Endothelial cell of umbilical vein (primary cell): Measurements from ENCODE around the gene TKT. TPM values are rescaled to one million over a fixed set of nuclear protein-coding genes. Genes with fewer than 3 reads are reported as not detected.
"Not testable (repeated sequence)": the region's sequence is repeated elsewhere in the genome, so short reads cannot be mapped to it uniquely, and the experiment has no call there.

ENCODE experiments used
- BruUV-seq: library from RNA; stranded (reverse); fragments of 400-500 nt; replicated peaks from 2 replicates; lab custom pipeline; 2021; lab: Mats Ljungman, UMichigan
- CTCF ChIA-PET: fragments of 300-600, 350-600 bp; sonication (Branson Sonifier 250); formaldehyde crosslinking; loops from one replicate; lab custom pipeline; 2021; ENCODE audit warnings: antibody characterized with exemption, inconsistent platforms; lab: Charles Lee
- POLR2A ChIA-PET: fragments of 300-600, 350-600 bp; sonication (Branson Sonifier 250); formaldehyde crosslinking; loops from one replicate; lab custom pipeline; 2021; ENCODE audit warnings: antibody characterized with exemption, inconsistent platforms; lab: Charles Lee
- DNase-seq: peaks from one replicate; pipeline ENCODE4 v3.0.0-alpha.2; 2011; ENCODE audit warnings: low read depth, low spot score
- FAIRE-seq: peaks from 2 replicates; lab custom pipeline; 2011; peaks lifted over from hg19 to GRCh38; lab: Jason Lieb, UNC
- H2AFZ ChIP-seq: 2 replicates; pipeline ENCODE4 v1.6.0; 2012; ENCODE audit warnings: low read depth, low read length, control low read depth, inconsistent platforms
- H3K27ac ChIP-seq: 2 replicates; pipeline ENCODE4 v1.5.1; 2011; ENCODE audit warnings: low read depth, mild to moderate bottlenecking, control low read depth, low read length, moderate library complexity; ENCODE audit not compliant: insufficient read depth
- H3K27me3 ChIP-seq, 2 experiments: 2 replicates each; pipeline versions ENCODE4 v1.6.0 to v1.6.1; 2011; ENCODE audit warnings: low read length in 2 of 2, mixed read lengths in 1 of 2; ENCODE audit not compliant: control insufficient read depth in 2 of 2, insufficient read depth in 2 of 2
- H3K36me3 ChIP-seq, 2 experiments: 2 replicates in 1 of 2; 3 replicates in 1 of 2; pipeline ENCODE4 v1.5.1; 2011; ENCODE audit warnings: low read length in 2 of 2, mild to moderate bottlenecking in 1 of 2, moderate library complexity in 1 of 2; ENCODE audit not compliant: control insufficient read depth in 2 of 2, insufficient read depth in 2 of 2; ENCODE audit errors: extremely low read depth in 1 of 2
- H3K4me1 ChIP-seq: 3 replicates; pipeline ENCODE4 v1.5.1; 2011; ENCODE audit warnings: mild to moderate bottlenecking, low read length; ENCODE audit not compliant: control insufficient read depth, insufficient read depth; ENCODE audit errors: extremely low read depth
- H3K4me2 ChIP-seq: 2 replicates; pipeline ENCODE4 v1.6.1; 2011; ENCODE audit warnings: low read length, control low read depth, mixed read lengths; ENCODE audit not compliant: insufficient read depth
- H3K4me3 ChIP-seq, 3 experiments: fragments of 200-600 bp in 1 of 3; sonication (generic), shearing (Covaris generic) in 1 of 3; replicated peaks in 1 of 3; 2 replicates each; pipeline ENCODE4 v1.5.1; 2011 to 2016; ENCODE audit warnings: control low read depth in 3 of 3, low read length in 3 of 3, mild to moderate bottlenecking in 2 of 3, inconsistent platforms in 1 of 3, low read depth in 1 of 3, moderate library complexity in 1 of 3; ENCODE audit not compliant: insufficient read depth in 1 of 3
- H3K79me2 ChIP-seq: 2 replicates; pipeline ENCODE4 v1.6.0; 2012; ENCODE audit warnings: low read length, inconsistent platforms; ENCODE audit not compliant: control insufficient read depth, insufficient read depth
- H3K9ac ChIP-seq: replicated peaks from 2 replicates; pipeline ENCODE3; 2011; ENCODE audit warnings: low read length, control low read depth; ENCODE audit not compliant: insufficient read depth; ENCODE audit errors: extremely low read depth
- H3K9me1 ChIP-seq: replicated peaks from 3 replicates; pipeline ENCODE4 v1.6.0; 2011; ENCODE audit warnings: mild to moderate bottlenecking, low read length; ENCODE audit not compliant: control insufficient read depth, insufficient read depth; ENCODE audit errors: extremely low read depth
- H3K9me3 ChIP-seq: replicated peaks from 2 replicates; pipeline ENCODE4 v1.5.1; 2012; ENCODE audit warnings: low read length, inconsistent platforms; ENCODE audit not compliant: control insufficient read depth, insufficient read depth
- H4K20me1 ChIP-seq: replicated peaks from 2 replicates; pipeline ENCODE3; 2011; ENCODE audit warnings: mild to moderate bottlenecking, low read length; ENCODE audit not compliant: control insufficient read depth, insufficient read depth; ENCODE audit errors: extremely low read depth
- GATA2 ChIP-seq: IDR thresholded peaks from 2 replicates; pipeline ENCODE4 v1.7.0; 2011; ENCODE audit warnings: low read depth, mild to moderate bottlenecking, moderate library complexity, mixed read lengths, low read length; ENCODE audit not compliant: insufficient read length, insufficient read depth
- JUN ChIP-seq: IDR thresholded peaks from 2 replicates; pipeline ENCODE4 v1.6.1; 2011; ENCODE audit warnings: borderline replicate concordance, low read depth; ENCODE audit not compliant: insufficient read length, insufficient read depth
- MYC ChIP-seq: IDR thresholded peaks from one replicate; pipeline ENCODE4 v1.6.1; 2011; ENCODE audit warnings: mild to moderate bottlenecking, low read depth, low read length
- POLR2AphosphoS5 ChIP-seq: IDR thresholded peaks from 2 replicates; pipeline ENCODE4 v1.6.1; 2012; ENCODE audit warnings: low read depth, mild to moderate bottlenecking, control low read depth, low read length, moderate library complexity; ENCODE audit not compliant: insufficient read depth
- dilution Hi-C: fragments of 300-500 bp; cut with MboI; formaldehyde crosslinking; loops from one replicate; pipeline ENCODE4 v1.15.0; 2019; ENCODE audit warnings: low sequenced_read_pairs; ENCODE audit not compliant: extremely low pct_ligation_motif_present
- intact Hi-C: fragments of 100-400 bp; cut with micrococcal nuclease; formaldehyde crosslinking; loops from one replicate; pipeline ENCODE4 v1.10.0; 2022
- polyA plus RNA-seq, 4 experiments: library from polyadenylated mRNA; depleted of rRNA in 3 of 4; stranded (reverse) in 3 of 4; unstranded in 1 of 4; fragments of >200 nt; gene quantifications; 2 replicates each; pipeline versions ENCODE4 v1.2.1 to v1.2.3, GENCODE V29; 2011 to 2012; ENCODE audit warnings: missing spikeins in 1 of 4
- total RNA-seq: library from RNA; stranded (reverse); gene quantifications from 2 replicates; pipeline ENCODE4 v1.2.3, GENCODE V29; 2021
- TF ChIP-seq, protein P1 (sequence below): IDR thresholded peaks from 2 replicates; pipeline ENCODE4 v1.6.1; 2011; ENCODE audit not compliant: insufficient read depth, insufficient read length

Gene TKT
- total and polyA plus RNA-seq, 2 donors (not counting 3 experiments of a cell fraction or from before 2014, with no cell fraction given): 287 to 586 TPM

DNA sequence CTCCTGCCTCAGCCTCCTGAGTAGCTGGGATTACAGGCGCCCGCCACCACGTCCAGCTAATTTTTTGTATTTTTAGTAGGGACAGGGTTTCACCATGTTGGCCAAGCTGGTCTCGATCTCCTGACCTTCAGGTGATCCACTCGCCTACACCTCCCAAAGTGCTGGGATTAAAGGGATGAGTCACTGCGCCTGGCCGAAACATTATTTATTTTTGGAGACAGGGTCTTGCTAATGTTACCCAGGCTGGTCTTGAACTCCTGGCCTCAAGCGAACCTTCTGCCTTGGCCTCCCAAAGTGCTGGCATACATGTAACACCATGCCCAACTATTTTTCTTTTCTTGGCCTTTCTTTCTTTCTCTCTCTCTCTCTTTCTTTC is 2.9 kb downstream of the TKT start:
- H3K27me3 ChIP-seq, BruUV-seq, H4K20me1 ChIP-seq, H3K9me1 ChIP-seq, dilution Hi-C loops, H2AFZ ChIP-seq, H3K36me3 ChIP-seq, DNase-seq, intact Hi-C loops, POLR2A ChIA-PET, H3K4me3 ChIP-seq, H3K9me3 ChIP-seq, H3K27ac ChIP-seq, H3K9ac ChIP-seq: not testable (repeated sequence)
- H3K4me2 ChIP-seq: peak overlapping the region; percentile 66
- peak; percentile 64 for FAIRE-seq
- CTCF ChIA-PET: interaction anchor here (1.5 kb wide), 1 partner anchor 33 kb away, joined by 4 read pairs; no protein-coding TSS in a partner anchor
- peaks cover 22% of the 10 kb centered on the region for H3K4me1 ChIP-seq
- H3K79me2 ChIP-seq: peaks cover 79% of the 10 kb centered on the region

DNA sequence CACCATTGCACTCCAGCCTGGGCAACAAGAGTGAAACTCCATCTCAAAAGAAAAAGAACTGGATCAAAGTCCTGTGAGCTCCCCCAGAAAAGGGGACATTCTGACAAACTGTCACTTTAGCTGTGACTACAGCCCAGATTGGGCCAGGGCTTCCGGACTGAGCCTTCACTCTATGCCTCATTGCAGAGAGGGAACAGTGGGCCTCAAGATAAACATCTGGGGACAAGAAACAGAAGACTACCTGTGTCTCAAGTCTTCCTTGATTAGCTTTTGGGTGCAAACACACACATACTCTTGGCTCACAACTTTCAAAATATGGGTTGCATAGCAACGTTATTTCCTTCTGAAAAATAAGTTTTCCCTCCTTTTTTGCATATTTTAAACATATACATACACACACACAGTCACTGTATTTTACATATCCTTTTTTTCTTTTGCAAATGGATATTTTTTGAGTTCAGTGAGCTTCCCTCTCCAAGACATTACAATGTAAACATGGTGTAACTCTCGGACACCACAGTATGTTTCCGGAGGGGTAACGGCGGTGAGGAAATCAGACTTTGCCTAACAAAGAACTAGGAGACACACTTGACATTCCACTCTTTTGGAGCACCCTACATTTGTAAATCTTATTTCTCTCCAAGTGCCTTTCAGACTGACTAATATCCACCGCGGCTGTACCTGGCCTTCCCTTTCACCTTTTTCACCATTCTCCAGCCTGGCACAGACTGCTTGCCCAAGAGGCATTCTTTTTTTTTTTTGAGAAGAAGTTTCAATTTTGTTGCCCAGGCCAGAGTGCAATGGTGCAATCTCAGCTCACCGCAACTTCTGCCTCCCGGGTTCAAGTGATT is 3.5 kb downstream of the TKT start:
- H3K36me3 ChIP-seq: no peaks in the 10 kb centered on the region
- peak overlapping the region; percentile 66 for H3K4me2 ChIP-seq
- no peak overlapping the region for H3K9ac ChIP-seq
- CTCF ChIA-PET: interaction anchor here (1.5 kb wide), 1 partner anchor 32 kb away, joined by 4 read pairs; no protein-coding TSS in a partner anchor
- no peak for TF ChIP-seq JUN
- TF ChIP-seq, protein P1, sequence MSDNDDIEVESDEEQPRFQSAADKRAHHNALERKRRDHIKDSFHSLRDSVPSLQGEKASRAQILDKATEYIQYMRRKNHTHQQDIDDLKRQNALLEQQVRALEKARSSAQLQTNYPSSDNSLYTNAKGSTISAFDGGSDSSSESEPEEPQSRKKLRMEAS: no peak
- no peak for TF ChIP-seq GATA2
- TF ChIP-seq POLR2AphosphoS5: no peak
- no peak for TF ChIP-seq MYC
- peaks cover 3% of the 10 kb centered on the region for H4K20me1 ChIP-seq
- dilution Hi-C loops (no loop called here), intact Hi-C loops (no loop called here)
- no peaks in the 10 kb centered on the region for H3K27me3 ChIP-seq
- no TSS peak for BruUV-seq
- DNase-seq (peak; percentile 45), FAIRE-seq (peak; percentile 67)
- H2AFZ ChIP-seq: no peak overlapping the region
- no peak overlapping the region for H3K27ac ChIP-seq
- peaks cover 85% of the 10 kb centered on the region for H3K79me2 ChIP-seq
- peaks cover 22% of the 10 kb centered on the region for H3K4me1 ChIP-seq
- H3K9me3 ChIP-seq: no peaks in the 10 kb centered on the region
- peak overlapping the region in 1 of 3 experiments; percentile 15 for H3K4me3 ChIP-seq
- POLR2A ChIA-PET: no interaction called here
- no peaks in the 10 kb centered on the region for H3K9me1 ChIP-seq
